Fibroblast of the conjunctiva (primary cell): ENCODE measurements around the gene MTF2.
"Not testable (repeated sequence)": the region's sequence is repeated elsewhere in the genome, so short reads cannot be mapped to it uniquely, and the experiment has no call there.

ENCODE experiments used
- DNase-seq: peaks from one replicate; pipeline ENCODE4 v3.0.0-alpha.2; 2010; ENCODE audit warnings: low read depth

MTF2 gene

DNA sequence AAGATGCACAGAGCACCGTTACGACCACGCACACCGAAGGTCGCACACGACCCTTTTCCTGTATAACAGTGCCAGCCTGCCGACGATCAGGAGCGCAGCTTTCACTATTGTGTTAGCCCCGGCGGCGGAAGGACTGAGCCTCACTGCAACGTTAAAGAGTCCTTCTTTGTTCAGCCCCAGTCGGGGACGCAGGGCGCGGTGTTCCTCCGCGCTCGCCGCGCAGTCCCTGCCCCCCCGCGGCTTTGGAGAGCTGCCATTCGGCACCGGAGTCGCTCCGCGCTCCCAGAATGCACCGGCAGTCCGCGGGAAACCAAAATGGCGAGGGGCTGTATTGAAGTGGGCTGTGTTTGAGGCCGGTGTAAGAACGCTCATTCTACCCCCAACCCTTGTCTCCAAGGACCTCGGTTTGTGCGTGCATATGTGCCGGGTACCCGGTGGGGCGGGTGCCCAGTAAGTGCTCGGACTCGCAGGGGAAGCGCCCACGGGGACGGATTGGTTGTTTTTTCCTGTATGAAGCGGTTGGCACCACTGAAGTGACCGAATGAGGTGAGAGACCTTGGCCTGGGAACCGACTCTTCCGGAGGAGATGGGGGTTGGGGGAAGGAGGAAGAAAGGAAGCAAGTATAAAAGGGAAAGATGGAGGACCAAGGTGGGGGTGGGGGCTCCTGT is at the start of gene MTF2:
Gene MTF2, plus strand, starts transcription at position 298 of the 669 bp plus-strand sequence. Its CDS starts 244 bp downstream, at position 542.
- peak; percentile 90 for DNase-seq

- DNase-seq: no peak
These were observed 49.8 kb upstream of the MTF2 start for GRCh38 chr1:93029317-93029716.

GRCh38 chr1:93030191-93030590 is 48.9 kb upstream of the MTF2 start:
- DNase-seq: not testable (repeated sequence)

- no peak for DNase-seq
These were observed 47.4 kb upstream of the MTF2 start for GRCh38 chr1:93031711-93032110.

GRCh38 chr1:93033029-93033428 is 46.1 kb upstream of the MTF2 start:
- no peak for DNase-seq

DNA sequence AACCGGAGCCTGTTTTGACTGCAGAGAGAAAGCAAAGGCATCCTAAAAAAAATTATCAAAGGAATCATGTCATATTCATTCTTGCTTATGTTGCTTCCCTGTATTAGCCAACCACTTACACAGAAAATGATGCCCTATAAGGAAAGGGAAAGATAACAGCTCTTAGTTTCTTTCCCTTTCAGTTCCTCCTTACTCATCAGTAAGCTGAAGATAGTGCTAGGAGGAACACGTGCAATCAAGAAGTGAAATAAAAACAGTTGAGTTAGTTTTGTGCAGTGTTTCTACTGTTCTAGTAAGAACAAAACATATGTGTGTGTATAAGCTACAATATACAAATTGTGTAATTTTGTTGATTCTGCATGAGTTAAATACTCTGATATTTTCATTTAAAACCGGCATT is 45.3 kb upstream of the MTF2 start:
- no peak for DNase-seq

GRCh38 chr1:93034397-93034796 is 44.7 kb upstream of the MTF2 start:
- DNase-seq: no peak

DNA sequence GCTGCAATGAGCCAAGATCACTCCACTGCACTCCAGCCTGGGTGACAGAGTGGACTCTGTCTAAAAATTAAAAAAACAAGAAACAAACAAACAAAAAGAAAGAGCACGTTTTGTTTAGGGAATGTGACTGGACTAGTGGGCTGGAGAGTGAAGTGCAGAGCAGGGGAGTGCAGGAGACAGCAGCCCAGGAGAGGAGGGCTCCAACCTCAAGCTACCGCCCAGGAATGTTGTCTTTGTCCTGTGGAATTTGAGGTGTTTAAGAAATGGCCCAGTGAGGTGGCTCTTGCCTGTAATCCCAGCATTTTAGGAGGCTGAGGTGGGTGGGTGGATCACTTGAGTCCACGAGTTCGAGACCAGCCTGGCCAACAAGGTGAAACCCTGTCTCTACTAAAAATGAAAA is 42.4 kb upstream of the MTF2 start:
- DNase-seq: no peak

DNA sequence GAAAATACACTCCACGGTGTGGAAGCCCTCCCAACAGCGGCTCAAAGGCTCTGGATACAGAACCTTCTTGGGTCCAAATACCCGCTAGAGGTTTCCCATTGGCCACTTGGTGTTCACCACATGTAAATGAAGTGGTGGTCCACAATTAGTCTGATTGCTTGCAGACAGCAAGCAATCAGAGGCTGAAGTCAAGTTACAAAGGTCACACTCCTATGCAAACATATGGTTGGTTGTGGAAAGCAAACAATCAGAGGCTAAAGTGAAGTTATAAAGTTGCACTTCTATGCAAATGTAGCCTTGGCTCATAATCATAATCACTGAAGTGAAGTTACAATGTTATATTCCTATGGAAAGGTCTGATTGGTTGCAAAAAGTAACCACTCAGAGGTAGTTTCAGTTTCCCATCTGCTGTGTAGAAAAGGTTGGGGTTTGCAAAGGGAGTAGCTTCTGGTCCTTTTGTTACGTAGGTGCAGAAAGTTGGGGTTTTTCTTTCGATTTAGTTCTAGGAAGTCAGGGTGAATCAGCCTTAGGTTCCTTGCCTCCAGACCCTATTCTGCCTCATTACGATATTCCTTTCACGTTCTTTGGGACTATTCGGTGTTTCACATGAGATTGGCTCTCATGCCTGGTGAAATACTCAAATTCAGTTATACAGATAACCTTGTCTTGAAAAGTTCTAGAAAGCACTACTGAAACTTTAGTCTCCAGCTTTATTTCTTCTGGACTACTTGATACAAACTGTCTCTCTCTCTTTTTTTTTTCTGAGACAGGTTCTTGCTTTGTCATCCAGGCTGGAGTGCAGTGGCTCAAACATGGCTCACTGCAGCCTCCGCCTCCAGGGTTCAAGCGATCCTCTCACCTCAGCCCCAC is 36.7 kb upstream of the MTF2 start:
- no peak for DNase-seq

- no peak for DNase-seq
These were observed 36.0 kb upstream of the MTF2 start for GRCh38 chr1:93043057-93043557.

- DNase-seq: no peak
These were observed 31.5 kb upstream of the MTF2 start for GRCh38 chr1:93047618-93048017.

DNA sequence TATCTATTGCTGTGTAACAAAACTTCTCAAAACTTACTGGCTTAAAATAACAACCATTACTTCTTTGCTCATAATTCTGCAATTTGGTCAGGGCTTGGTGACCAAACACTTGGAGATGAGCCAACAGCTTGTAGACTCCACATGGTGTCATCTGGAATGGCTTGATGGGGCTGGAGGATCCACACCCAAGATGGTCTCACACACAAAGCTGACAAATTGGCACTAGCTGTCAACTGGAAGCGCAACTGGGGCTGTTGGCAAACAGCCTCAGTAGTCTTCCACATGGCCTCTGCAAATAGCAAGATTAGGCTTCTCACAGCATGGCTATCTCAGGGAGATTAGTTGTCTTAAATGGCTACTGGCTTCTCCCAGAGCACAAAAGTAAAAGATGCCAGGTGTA is 27.1 kb upstream of the MTF2 start:
- no peak for DNase-seq

GRCh38 chr1:93056214-93056613 is 22.9 kb upstream of the MTF2 start:
- no peak for DNase-seq

DNA sequence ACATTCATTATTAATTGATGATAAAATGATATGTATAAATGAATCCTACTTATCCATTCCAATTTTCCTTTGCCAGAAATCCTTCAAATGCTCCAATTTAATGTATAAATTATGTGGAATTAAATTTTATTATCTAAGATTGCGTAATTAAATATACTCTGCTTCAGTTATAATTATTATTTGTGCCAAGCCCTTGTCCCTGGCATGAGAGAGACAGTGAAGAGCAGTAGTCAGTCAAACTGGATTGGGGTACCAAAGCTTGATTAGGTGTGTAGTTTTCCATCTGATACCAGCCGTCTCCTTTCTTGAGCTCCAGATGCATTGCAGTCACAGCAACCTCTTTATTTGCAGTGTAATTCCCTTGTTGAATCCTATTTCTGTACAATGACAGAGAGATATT is 22.4 kb upstream of the MTF2 start:
- no peak for DNase-seq

DNA sequence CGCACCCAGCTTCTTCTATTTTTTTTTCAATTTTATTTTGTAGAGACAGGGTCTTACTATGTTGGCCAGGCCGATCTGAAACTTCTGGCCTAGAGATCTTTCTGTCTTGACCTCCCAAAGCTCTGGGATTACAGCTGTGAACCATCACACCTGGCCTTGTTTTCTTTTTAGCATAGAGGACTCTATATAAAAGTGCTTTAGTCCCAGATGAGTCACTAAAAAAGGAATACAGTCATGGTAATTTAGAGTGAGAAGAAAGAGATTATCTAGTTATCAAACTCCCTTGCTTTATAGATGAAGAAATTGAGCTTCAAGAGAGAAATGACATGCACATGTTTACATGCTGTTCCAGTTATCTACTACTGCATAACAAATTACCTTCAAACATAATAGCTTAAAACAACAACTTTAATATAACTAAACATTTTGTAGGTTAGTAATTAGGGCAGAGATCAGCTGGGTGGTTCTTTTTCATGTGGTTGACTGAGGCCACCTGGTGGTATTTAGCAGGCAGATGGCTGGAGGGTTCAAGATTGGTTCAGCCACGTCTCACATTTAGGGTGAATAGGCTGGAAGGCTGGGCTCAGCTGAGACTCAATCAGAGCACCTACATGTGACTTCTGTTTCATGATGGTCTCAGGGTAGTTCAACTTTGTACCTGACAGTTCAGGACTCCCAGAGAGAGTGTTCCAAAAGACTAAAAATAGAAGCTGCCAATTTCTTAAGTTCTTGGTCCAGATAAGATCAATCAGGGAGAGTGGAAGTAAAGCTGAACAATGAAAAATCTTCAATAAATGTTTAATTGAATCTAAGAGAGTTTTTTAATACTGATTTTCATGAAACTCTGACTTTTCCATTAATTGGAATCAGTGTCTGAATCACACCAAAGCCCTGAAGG is 16.9 kb upstream of the MTF2 start:
- DNase-seq: no peak

DNA sequence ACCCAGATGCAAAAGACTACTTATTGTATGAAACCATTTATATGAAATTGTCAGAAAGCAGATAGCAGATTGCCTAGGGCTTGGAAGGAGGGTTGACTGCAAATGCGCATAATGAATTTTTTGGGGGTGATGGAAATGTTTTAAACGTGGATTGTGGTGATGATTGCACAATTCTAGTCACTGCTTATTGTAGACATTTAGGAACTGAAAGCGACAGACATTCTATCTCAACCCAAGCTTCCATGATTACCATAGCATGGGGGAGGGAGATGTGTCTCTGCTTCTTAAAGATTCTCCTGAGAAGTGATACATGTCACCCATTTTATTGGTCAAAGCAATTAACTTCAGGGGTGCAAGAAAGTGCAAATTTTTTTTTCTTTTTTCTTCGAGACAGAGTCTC is 2.8 kb upstream of the MTF2 start:
- no peak for DNase-seq

DNA sequence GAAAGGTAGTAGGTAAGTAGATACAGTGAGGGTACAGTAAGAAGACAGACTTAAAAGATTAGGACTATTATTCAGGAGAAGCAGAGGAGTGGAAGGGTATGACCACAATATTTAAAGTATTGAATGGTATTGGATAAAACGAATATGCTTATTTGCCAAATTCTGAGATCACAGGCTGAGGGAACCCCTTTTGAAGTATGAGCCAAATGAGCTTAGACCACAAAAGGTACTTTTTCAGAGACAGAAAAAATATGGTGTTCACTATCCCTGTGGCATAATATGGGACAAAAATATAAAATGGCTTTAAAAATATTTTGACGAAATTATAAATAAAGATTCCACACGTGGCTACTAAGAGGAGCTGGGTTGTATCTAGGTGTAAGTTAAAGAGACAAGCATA is 880 bp upstream of the MTF2 start:
- DNase-seq: no peak

DNA sequence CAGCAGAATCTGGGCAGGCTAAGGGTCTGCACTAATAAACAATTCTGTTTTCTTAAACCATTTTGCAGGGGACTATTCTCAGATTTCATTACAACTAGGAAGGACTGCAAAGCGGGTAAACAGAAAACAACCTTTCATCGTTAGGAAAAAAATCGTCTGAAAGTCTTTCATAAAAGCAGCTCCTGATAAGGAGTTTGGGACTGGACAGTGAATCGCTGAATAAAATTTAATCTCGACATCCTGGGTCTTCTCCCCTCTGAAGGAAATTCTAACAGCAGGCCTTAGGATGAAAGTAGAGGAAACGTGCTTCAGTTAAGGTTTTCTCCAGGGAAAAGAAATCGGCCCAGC is 471 bp upstream of the MTF2 start:
- no peak for DNase-seq

DNA sequence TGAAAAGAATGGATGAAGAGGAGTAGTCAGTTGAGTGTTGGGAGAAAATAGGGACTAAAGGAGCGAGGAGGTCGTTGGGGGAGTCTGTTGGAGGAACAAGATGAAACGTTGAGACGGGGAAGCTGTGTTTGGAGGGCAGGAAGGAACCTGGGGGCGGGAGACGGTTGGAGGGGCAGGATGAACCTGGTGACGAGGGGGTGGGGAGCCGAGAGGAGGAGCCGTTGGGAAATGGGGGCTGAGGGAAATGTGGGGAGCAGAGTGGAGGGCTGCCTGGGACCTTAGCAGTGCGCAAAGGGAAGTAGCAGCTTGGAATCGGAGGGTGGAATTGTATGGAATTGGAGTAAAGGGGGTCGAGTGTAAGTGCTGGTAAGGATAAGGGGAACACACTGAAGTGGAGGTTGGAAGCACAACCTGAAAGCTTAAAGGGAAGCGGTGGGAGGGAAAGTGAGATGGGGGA is 630 bp downstream of the MTF2 start:
- no peak for DNase-seq

DNA sequence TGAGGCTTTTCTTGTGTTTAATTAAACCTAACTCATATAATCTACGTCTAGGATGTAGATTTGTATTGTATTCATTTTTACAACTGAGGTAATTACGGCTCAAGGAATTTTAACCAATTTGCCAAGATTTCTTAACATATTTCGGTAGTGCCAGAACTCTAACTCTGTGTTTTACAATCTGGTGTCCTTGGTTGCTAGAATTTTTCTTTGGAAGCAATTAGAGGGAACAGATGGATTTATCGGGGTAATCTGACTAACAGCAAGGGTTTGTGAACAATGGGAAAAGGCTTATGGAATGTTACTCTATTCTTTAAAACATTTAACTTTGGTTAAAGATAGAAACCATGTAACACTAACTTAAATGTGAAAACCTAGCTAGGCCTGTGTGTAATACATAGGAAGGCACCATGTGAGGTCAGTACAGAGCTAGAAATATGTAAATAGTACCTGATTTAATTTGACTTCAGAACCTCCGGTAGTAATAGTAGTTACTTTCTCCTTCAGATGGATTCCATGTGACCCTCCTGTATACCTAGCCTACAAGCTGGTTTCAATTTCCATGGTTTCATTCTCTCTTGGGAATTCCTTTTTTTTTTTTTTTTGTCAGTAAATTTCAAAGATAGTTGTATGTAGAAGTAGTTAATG is 1.2 kb downstream of the MTF2 start:
- peak; percentile 77 for DNase-seq

DNA sequence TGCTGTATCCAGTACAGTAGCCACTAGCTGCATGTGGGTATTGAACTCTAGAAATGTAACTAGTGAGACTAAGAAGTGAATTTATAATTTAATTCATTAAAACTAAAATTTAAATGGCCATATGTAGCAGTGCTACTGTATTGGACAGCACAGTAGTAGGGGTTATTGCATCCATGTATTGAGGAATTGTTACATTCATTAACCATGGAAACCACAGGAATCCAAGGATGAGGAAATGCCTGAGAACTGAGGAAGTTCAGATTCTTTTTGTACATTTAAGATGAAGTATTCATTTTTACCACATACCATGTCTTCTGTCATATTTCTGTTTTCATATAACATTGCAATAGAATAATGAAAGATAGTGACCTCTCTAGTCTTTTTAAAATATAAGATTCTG is 2.6 kb downstream of the MTF2 start:
- DNase-seq: peak; percentile 48

GRCh38 chr1:93082313-93082712 is 3.2 kb downstream of the MTF2 start:
- no peak for DNase-seq
